Muscle of arm (tissue), 12 donors: ENCODE measurements around the gene LIPC. TPM values are rescaled to one million over a fixed set of nuclear protein-coding genes. Genes with fewer than 3 reads are reported as not detected.

Experiments
- DNase-seq: peaks from one replicate; pipeline ENCODE4 v3.0.0-alpha.2; 2013
- polyA plus RNA-seq, 12 donors: library from polyadenylated mRNA; unstranded; fragments of 120-200 nt; gene quantifications; one replicate each; pipeline ENCODE4 v1.2.1, GENCODE V29; 2013; ENCODE audit not compliant: insufficient read length in 12 of 12

The LIPC gene
- polyA plus RNA-seq, 12 donors: 0.20 to 2.4 (median 0.48) TPM; not detected in 2

DNA sequence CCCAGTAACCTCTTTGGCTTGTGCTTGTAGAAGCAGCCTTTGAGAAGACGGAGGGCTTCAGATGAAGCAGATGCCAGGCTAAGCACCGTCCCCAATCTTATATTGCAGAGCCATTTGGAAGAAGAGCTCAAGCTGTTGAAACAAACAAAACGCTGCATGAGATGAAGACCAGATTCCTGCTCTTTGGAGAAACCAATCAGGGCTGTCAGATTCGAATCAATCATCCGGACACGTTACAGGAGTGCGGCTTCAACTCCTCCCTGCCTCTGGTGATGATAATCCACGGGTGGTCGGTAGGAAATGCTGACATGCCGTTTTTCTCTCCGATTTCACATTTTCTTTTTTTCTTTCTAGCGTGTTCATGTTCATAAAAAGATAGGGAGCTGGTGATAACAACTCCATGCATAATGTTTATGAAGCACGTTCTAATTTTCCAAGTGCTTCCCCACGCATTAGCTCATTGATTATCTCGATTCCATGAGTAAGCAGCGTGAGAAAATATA is 106.5 kb downstream of the LIPC start:
- no peak for DNase-seq

DNA sequence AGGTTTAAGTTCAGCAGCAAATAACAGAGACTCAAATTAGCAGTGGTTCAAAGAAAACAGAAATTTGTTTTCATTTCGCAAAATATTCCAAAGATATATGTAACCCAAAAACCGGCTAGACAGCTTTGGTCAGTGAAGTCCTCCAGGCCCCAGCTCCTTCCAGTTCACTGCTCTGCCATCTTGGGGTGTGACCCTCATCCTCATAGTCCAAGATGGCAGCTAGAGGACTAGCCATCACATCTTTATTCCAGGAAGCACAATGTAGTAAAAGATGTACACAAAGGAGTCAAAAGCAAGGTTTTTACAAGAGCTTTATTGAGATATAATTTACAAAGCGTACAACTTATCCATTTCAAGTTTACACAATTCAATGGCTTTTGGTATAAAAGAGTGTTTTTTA is 107.1 kb downstream of the LIPC start:
- DNase-seq: no peak

GRCh38 chr15:58539548-58539947 is 107.8 kb downstream of the LIPC start:
- no peak for DNase-seq

DNA sequence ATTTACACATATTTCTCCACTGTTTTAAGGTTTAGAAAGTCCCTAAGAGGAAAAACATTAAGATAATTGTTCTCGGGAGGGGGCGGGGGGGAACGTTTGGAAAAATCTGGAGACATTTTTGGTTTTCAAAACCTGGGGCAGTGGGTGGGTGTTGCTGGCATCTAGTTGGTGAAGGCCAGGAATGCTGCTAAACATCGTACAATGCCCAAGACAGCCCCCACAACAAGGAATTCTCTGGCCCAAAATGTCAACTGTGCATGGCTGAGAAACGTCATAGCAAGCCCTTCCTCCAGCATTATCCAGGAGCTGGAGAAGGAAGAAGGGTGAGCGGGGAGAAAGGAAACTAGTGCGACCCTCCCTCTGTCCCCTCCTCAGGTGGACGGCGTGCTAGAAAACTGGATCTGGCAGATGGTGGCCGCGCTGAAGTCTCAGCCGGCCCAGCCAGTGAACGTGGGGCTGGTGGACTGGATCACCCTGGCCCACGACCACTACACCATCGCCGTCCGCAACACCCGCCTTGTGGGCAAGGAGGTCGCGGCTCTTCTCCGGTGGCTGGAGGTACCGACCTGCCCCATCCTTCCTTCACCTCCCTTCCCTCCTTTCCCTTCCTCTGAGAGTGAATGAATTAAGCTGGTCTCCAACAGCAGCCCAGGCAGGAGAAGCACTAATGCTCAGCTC is 109.8 kb downstream of the LIPC start:
- DNase-seq: no peak

DNA sequence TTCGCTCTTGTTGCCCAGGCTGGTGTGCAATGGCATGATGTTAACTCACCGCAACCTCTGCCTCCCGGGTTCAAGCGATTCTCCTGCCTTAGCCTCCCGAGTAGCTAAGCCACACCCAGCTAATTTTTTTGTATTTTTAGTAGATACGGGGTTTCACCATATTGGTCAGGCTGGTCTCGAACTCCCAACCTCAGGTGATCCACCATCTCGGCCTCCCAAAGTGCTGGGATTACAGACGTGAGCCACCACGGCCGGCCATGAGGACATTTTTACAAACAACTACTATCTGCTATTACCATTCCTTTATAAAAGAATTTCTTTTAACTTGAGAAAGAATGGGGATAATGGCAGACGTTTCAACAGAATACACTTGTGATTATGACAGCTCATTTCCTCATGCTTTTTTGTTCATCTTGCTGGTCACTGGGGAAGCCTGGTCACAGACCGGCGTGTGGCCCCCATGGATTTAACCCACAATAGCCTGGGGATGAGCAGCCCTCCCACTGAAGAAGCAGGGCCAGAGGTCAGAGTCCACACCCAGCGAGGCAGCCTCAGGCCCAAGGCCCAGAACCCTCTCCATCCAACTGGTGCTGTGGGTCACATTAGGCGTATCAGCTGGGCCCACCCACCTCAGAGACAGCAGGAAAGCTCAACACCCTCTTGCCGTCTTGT is 112.0 kb downstream of the LIPC start:
- DNase-seq: no peak

DNA sequence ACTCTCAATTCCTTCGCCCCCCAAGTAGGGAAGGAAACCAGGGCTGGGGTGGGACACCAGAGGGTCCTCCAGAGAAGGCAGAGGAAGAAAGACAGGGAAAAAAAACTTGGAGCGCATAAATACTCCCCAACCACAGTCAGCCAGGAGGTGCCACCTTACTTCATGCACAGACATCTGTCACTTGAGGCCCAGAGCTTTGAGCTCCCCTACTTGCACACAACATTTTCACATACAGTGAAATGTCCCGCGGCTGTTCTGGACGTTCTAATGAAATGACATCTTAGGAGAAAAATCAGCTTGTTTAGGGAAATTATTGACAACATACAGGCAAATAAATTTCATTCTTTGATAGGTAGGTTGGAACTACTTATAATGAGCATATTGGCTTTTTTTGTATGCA is 113.0 kb downstream of the LIPC start:
- no peak for DNase-seq

GRCh38 chr15:58545307-58546065 is 113.7 kb downstream of the LIPC start:
- no peak for DNase-seq

GRCh38 chr15:58546066-58546591 is 114.3 kb downstream of the LIPC start:
- DNase-seq: no peak

DNA sequence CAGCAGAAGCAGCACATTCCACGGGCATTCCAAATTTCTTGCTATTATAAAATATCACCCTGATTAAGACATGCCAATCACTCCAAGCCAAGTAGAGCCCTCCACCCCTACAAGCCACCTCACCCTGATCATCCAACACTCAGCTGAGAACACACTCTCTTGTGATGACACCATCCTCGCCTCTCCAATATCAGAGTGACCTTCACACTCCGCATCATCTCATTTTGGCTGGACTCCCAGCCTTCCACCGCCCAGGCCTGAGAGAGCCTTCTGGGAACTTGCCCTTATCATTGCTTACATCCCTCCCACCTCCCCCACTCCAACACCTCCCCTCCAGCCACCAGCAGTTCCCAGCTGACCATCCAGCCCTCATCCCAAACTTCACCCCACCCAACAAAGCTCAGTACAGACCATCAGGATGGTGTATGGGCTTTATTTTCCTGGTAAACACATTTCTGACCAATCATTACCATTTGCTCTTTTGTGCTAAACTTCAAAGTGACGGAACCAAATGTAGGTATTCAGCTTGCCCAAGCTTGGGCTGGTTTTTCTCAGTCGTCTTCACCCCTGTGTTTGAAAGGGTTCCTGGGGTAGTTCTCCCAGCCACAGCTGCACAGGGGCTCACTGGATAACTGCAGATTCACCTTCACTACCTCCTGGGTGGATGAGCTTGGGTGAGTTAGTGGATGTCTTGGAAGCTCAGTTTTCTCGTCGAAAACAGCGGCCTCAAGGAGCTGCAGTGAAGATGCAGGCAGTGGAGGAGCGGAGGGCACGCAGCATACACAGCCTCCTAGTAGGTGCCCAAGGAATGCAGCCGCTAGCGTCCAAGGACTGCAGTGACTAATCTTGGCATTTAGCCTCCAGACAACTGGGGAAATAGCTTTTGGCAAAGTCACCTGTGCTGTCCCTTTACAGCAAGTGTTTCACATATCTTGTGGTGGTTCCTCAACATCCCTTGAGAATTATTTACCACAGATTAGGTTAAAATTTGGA is 115.1 kb downstream of the LIPC start:
- no peak for DNase-seq

GRCh38 chr15:58547628-58548307 is 116.0 kb downstream of the LIPC start:
- no peak for DNase-seq

GRCh38 chr15:58548308-58549012 is 116.7 kb downstream of the LIPC start:
- no peak for DNase-seq

DNA sequence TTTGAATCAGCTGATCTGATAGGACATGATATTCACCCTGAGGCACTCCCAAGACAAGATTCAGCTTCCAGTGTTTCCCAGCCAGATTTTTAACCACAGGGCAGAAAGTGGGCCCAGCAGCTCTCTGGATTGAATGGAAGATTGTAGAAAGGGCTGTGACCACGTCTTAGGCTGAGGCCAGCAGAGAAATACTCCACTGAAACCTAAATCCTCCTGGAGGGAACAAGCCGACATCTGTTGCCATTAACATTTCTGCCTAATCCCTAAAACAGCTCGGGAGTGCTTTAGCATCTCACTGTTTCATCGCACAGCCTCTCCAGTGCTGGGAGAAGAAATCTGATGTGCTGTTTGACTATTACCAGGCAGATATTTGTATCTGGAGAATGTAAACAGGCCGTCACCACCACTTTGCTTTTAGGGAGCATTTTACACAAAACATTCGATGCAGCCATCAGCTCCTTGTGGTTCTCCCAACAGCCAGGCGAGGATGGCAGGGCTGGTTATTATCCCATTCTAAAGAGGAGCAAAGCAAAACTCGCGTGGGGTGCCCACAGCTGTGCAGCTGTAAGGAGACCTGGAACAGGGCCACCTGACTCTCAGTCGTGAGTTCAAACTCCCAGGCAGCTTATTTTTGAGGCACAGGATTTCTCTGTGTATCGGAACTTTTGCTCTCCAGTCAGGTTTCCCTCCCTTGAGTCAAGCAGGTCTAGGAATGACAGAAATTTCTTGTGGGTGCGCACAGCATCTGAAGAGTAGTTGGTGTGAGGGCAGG is 117.4 kb downstream of the LIPC start:
- peak; percentile 24 for DNase-seq

- DNase-seq: no peak
Measured at GRCh38 chr15:58549785-58550074, 117.9 kb downstream of the LIPC start.

- DNase-seq: no peak
Measured at GRCh38 chr15:58551084-58551763, 119.4 kb downstream of the LIPC start.

- no peak for DNase-seq
Measured at GRCh38 chr15:58551764-58552504, 120.1 kb downstream of the LIPC start.

- no peak for DNase-seq
Measured at GRCh38 chr15:58552505-58553364, 120.9 kb downstream of the LIPC start.

- DNase-seq: no peak
Measured at GRCh38 chr15:58553365-58553918, 121.7 kb downstream of the LIPC start.
